HEK293 (cell line): ENCODE data around the gene BCL6B.

Experiments used
- CTCF ChIA-PET: fragments of 350-600 bp; formaldehyde crosslinking; extraction: SDS; loops from one replicate; lab custom pipeline; 2021; ENCODE audit warnings: antibody characterized with exemption; lab: Yijun Ruan, JAX
- POLR2A ChIA-PET: fragments of 300-600 bp; formaldehyde crosslinking; extraction: SDS; loops from one replicate; lab custom pipeline; 2020; ENCODE audit warnings: antibody characterized with exemption, inconsistent platforms; lab: Yijun Ruan, JAX
- H3K27ac ChIP-seq: fragments of 200-500 bp; sonication (Bioruptor generic); 2 replicates; pipeline ENCODE4 v1.5.1; 2014; ENCODE audit warnings: low read depth, low read length, control low read depth, inconsistent platforms; ENCODE audit errors: extremely low read depth
- H3K36me3 ChIP-seq, 2 experiments: fragments of 200-500 bp in 1 of 2; sonication (Bioruptor generic) in 1 of 2; 1 replicate in 1 of 2; 2 replicates in 1 of 2; pipeline ENCODE4 v1.5.1; 2014 to 2017; ENCODE audit warnings: inconsistent platforms in 2 of 2, low read length in 2 of 2; ENCODE audit not compliant: control insufficient read depth in 2 of 2, insufficient read depth in 1 of 2
- H3K4me1 ChIP-seq: fragments of 200-500 bp; sonication (Bioruptor generic); 2 replicates; pipeline ENCODE4 v1.5.1; 2014; ENCODE audit warnings: mild to moderate bottlenecking, low read length, inconsistent platforms; ENCODE audit not compliant: control insufficient read depth, insufficient read depth
- H3K4me3 ChIP-seq: 2 replicates; pipeline ENCODE4 v1.5.1; 2011; ENCODE audit warnings: low read depth, mild to moderate bottlenecking, control low read depth, low read length, moderate library complexity
- H3K9me3 ChIP-seq: fragments of 200-500 bp; sonication (Bioruptor generic); 2 replicates; pipeline ENCODE4 v1.5.1; 2014; ENCODE audit warnings: low read depth, low read length, inconsistent platforms; ENCODE audit not compliant: control insufficient read depth, insufficient read depth
- ATF2 ChIP-seq: fragments of 450-650 bp; formaldehyde crosslinking; IDR thresholded peaks from 2 replicates; pipeline ENCODE4 v1.5.1; 2016; ENCODE audit warnings: missing biosample characterization, missing genetic modification characterization, low read depth
- GLI2 ChIP-seq: fragments of 450-650 bp; formaldehyde crosslinking; IDR thresholded peaks from 2 replicates; pipeline ENCODE4; 2017; ENCODE audit warnings: missing biosample characterization, missing genetic modification characterization, low read depth, borderline replicate concordance
- GLIS2 ChIP-seq: fragments of 450-650 bp; formaldehyde crosslinking; IDR thresholded peaks from 2 replicates; pipeline ENCODE4 v1.5.1; 2016; ENCODE audit warnings: missing biosample characterization, missing genetic modification characterization
- HOXA7 ChIP-seq: sonication (generic); formaldehyde crosslinking; IDR thresholded peaks from 2 replicates; pipeline ENCODE4 v1.8.1; 2022; ENCODE audit warnings: missing genetic modification reagents, borderline replicate concordance
- HOXD13 ChIP-seq: sonication (generic); formaldehyde crosslinking; IDR thresholded peaks from 2 replicates; pipeline ENCODE4 v1.8.0; 2022; ENCODE audit warnings: missing genetic modification reagents, borderline replicate concordance
- KLF1 ChIP-seq: fragments of 450-650 bp; formaldehyde crosslinking; IDR thresholded peaks from 2 replicates; pipeline ENCODE4 v1.5.1; 2016; ENCODE audit warnings: missing biosample characterization, missing genetic modification characterization
- KLF10 ChIP-seq: fragments of 450-650 bp; IDR thresholded peaks from 2 replicates; pipeline ENCODE4 v1.5.1; 2018; ENCODE audit warnings: missing biosample characterization, mild to moderate bottlenecking, missing genetic modification characterization
- KLF9 ChIP-seq: fragments of 450-650 bp; formaldehyde crosslinking; IDR thresholded peaks from 2 replicates; pipeline ENCODE4 v1.5.1; 2016; ENCODE audit warnings: missing biosample characterization, missing genetic modification characterization, low read depth
- OSR2 ChIP-seq: fragments of 450-650 bp; formaldehyde crosslinking; IDR thresholded peaks from 2 replicates; pipeline ENCODE4 v1.5.1; 2016; ENCODE audit warnings: missing biosample characterization, missing genetic modification characterization
- TSHZ1 ChIP-seq: fragments of 450-650 bp; formaldehyde crosslinking; IDR thresholded peaks from 2 replicates; pipeline ENCODE4 v1.5.1; 2016; ENCODE audit warnings: missing biosample characterization, missing genetic modification characterization, borderline replicate concordance
- ZBTB17 ChIP-seq: fragments of 450-650 bp; formaldehyde crosslinking; IDR thresholded peaks from 2 replicates; pipeline ENCODE4 v1.5.1; 2016; ENCODE audit warnings: missing biosample characterization, missing genetic modification characterization
- ZBTB21 ChIP-seq: fragments of 450-650 bp; formaldehyde crosslinking; IDR thresholded peaks from 2 replicates; pipeline ENCODE4 v1.5.1; 2017; ENCODE audit warnings: missing biosample characterization, missing genetic modification characterization
- ZBTB8A ChIP-seq: fragments of 450-650 bp; formaldehyde crosslinking; IDR thresholded peaks from 2 replicates; pipeline ENCODE4 v1.5.1; 2016; ENCODE audit warnings: missing biosample characterization, missing genetic modification characterization
- ZFHX2 ChIP-seq: fragments of 450-650 bp; formaldehyde crosslinking; conservative IDR thresholded peaks from 2 replicates; pipeline ENCODE4 v1.5.1; 2016; ENCODE audit warnings: missing biosample characterization, missing genetic modification characterization
- ZNF121 ChIP-seq: fragments of 450-650 bp; formaldehyde crosslinking; IDR thresholded peaks from 2 replicates; pipeline ENCODE4 v1.5.1; 2016; ENCODE audit warnings: missing biosample characterization, missing genetic modification characterization
- ZNF16 ChIP-seq: fragments of 450-650 bp; formaldehyde crosslinking; IDR thresholded peaks from 2 replicates; pipeline ENCODE4 v1.5.1; 2016; ENCODE audit warnings: low read depth, missing biosample characterization, missing genetic modification characterization
- ZNF19 ChIP-seq: fragments of 450-650 bp; formaldehyde crosslinking; IDR thresholded peaks from 2 replicates; pipeline ENCODE4; 2016; ENCODE audit warnings: missing biosample characterization, missing genetic modification characterization, low read depth
- ZNF223 ChIP-seq: fragments of 450-650 bp; formaldehyde crosslinking; IDR thresholded peaks from 2 replicates; pipeline ENCODE4 v1.5.1; 2016; ENCODE audit warnings: missing biosample characterization, missing genetic modification characterization
- ZNF324 ChIP-seq: fragments of 450-650 bp; formaldehyde crosslinking; IDR thresholded peaks from 2 replicates; pipeline ENCODE4 v1.5.1; 2016; ENCODE audit warnings: missing biosample characterization, missing genetic modification characterization
- ZNF37A ChIP-seq: fragments of 450-650 bp; IDR thresholded peaks from 2 replicates; pipeline ENCODE4 v1.5.1; 2018; ENCODE audit warnings: missing biosample characterization, missing genetic modification characterization
- ZNF433 ChIP-seq: fragments of 450-650 bp; formaldehyde crosslinking; IDR thresholded peaks from 2 replicates; pipeline ENCODE4 v1.5.1; 2016; ENCODE audit warnings: missing biosample characterization, missing genetic modification characterization, low read depth
- ZNF449 ChIP-seq: fragments of 450-650 bp; formaldehyde crosslinking; IDR thresholded peaks from 2 replicates; pipeline ENCODE4 v1.5.1; 2017; ENCODE audit warnings: missing biosample characterization, mild to moderate bottlenecking, missing genetic modification characterization, moderate library complexity
- ZNF501 ChIP-seq: fragments of 450-650 bp; formaldehyde crosslinking; IDR thresholded peaks from 2 replicates; pipeline ENCODE4 v1.5.1; 2016; ENCODE audit warnings: missing biosample characterization, missing genetic modification characterization
- ZNF544 ChIP-seq: fragments of 450-650 bp; formaldehyde crosslinking; IDR thresholded peaks from 2 replicates; pipeline ENCODE4 v1.5.0; 2017; ENCODE audit warnings: missing biosample characterization, missing genetic modification characterization
- ZNF560 ChIP-seq: fragments of 450-650 bp; formaldehyde crosslinking; IDR thresholded peaks from 2 replicates; pipeline ENCODE4 v1.5.1; 2017; ENCODE audit warnings: missing biosample characterization, missing genetic modification characterization, borderline replicate concordance
- ZNF692 ChIP-seq: fragments of 450-650 bp; formaldehyde crosslinking; IDR thresholded peaks from 2 replicates; pipeline ENCODE4 v1.5.1; 2016; ENCODE audit warnings: missing biosample characterization, missing genetic modification characterization
- ZNF76 ChIP-seq: fragments of 450-650 bp; formaldehyde crosslinking; IDR thresholded peaks from 2 replicates; pipeline ENCODE4; 2016; ENCODE audit warnings: low read depth, missing biosample characterization, missing genetic modification characterization, borderline replicate concordance
- ZNF777 ChIP-seq: fragments of 450-650 bp; formaldehyde crosslinking; IDR thresholded peaks from 2 replicates; pipeline ENCODE4 v1.5.1; 2017; ENCODE audit warnings: missing biosample characterization, missing genetic modification characterization, borderline replicate concordance
- ZNF785 ChIP-seq: fragments of 450-650 bp; formaldehyde crosslinking; IDR thresholded peaks from 2 replicates; pipeline ENCODE4 v1.5.1; 2016; ENCODE audit warnings: missing biosample characterization, missing genetic modification characterization
- ZNF830 ChIP-seq: fragments of 450-650 bp; IDR thresholded peaks from 2 replicates; pipeline ENCODE4 v1.5.0; 2018; ENCODE audit warnings: missing biosample characterization, missing genetic modification characterization, low read depth, mild to moderate bottlenecking, moderate library complexity
- ZNF843 ChIP-seq: fragments of 450-650 bp; formaldehyde crosslinking; IDR thresholded peaks from 2 replicates; pipeline ENCODE4 v1.5.1; 2016; ENCODE audit warnings: missing biosample characterization, missing genetic modification characterization

Gene BCL6B

GRCh38 chr17:7014995-7015958, 7.6 kb upstream of the BCL6B start (continued):
- no peak for TF ChIP-seq HOXD13
- TF ChIP-seq ZBTB17, result no peak
- TF ChIP-seq KLF9, result peak; percentile 57
- TF ChIP-seq ZFHX2 (tag by site-specific recombination), result no peak; the same call in 1 of the 2 replicates
- TF ChIP-seq KLF1 (tag by site-specific recombination), result peak; percentile 40; the same call in 1 of the 2 replicates
- no peak for TF ChIP-seq ZNF324 (tag by site-specific recombination)
- no peak for TF ChIP-seq ZNF19
- TF ChIP-seq GLIS2 (tag by site-specific recombination), result 0 out of 2 replicates have a peak, but pooled peaks have one; percentile 6
- TF ChIP-seq ZNF433 (tag by site-specific recombination), result no peak
- no peak for TF ChIP-seq ZBTB21 (tag by site-specific recombination)
- peak; percentile 86; the same call in 1 of the 2 replicates for TF ChIP-seq ZNF121 (tag by site-specific recombination)
- TF ChIP-seq ZNF544 (tag by site-specific recombination), result no peak
- TF ChIP-seq ZNF37A (tag by site-specific recombination), result no peak
- TF ChIP-seq OSR2 (tag by site-specific recombination), result no peak
- no peak for TF ChIP-seq ZBTB8A
- no peak for TF ChIP-seq ZNF16
- no peak for TF ChIP-seq ZNF692 (tag by site-specific recombination)
- 0 out of 2 replicates have a peak, but pooled peaks have one; percentile 34 for TF ChIP-seq HOXA7
- no peak for TF ChIP-seq ZNF843 (tag by site-specific recombination)
- TF ChIP-seq, all 188 proteins: peak for 11

- no peak overlapping the region for H3K4me3 ChIP-seq
- H3K9me3 ChIP-seq, result no peaks in the 10 kb centered on the region
- H3K4me1 ChIP-seq, result peaks cover 7% of the 10 kb centered on the region; the same call in 1 of the 2 replicates
- ChIA-PET CTCF (interaction anchor here (1.0 to 2.0 kb wide), 5 partner anchors 12 to 350 kb away, joined by 3 to 8 read pairs (median 5); no protein-coding TSS in a partner anchor), POLR2A (no interaction called here)
- no peak overlapping the region for H3K27ac ChIP-seq
- H3K36me3 ChIP-seq, result peaks cover 0 to 23% of the 10 kb centered on the region in 2 experiments; a peak in 1 of 3 replicates
- TF ChIP-seq ZNF560 (tag by site-specific recombination), result no peak
- TF ChIP-seq ATF2 (tag by site-specific recombination), result no peak
- TF ChIP-seq TSHZ1 (tag by site-specific recombination), result no peak
- TF ChIP-seq ZNF843 (tag by site-specific recombination), result no peak
- no peak for TF ChIP-seq KLF10 (tag by site-specific recombination)
- no peak for TF ChIP-seq ZNF785
- TF ChIP-seq ZNF449, result no peak
- no peak for TF ChIP-seq ZNF830 (tag by site-specific recombination)
- no peak for TF ChIP-seq GLI2
- TF ChIP-seq ZNF223, result no peak
- TF ChIP-seq ZNF76 (tag by site-specific recombination), result no peak
- TF ChIP-seq ZNF501 (tag by site-specific recombination), result no peak
- TF ChIP-seq ZNF777 (tag by site-specific recombination), result no peak
Observed at GRCh38 chr17:7016418-7016817, 6.4 kb upstream of the BCL6B start.
